ENCODE measurements around the gene TACR1. TPM values are rescaled to one million over a fixed set of nuclear protein-coding genes. Genes with fewer than 3 reads are reported as not detected.

TACR1 gene
- total RNA-seq, 1 donor = not detected

DNA sequence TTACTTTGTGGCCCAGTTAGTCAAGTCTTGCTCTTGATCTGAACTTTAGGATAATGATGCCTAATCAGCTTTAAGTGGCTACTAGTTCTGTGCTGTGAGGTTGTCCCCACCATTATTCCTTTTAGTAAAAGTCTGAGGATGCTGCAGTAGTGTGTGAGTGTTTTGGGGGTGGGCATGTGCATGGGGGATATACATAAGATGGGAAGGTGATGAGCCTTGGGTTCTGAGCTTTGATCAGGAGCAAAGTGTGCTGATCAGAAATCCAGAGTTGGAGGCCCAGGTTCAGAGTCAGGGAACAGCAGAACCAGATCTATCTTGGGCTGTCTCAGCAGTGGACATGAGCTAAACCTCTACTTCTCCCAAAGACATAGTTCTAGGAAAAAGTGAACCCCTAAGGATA is 174.1 kb downstream of the TACR1 start:
- TF ChIP-seq CTCF (IDR thresholded peaks at IDR 0.05; ENCODE audit: insufficient read depth, low read depth, low read length) = no peak
- DNase-seq (ENCODE audit: low read depth) = no peak
- no peak overlapping the region for H3K4me3 ChIP-seq (ENCODE audit: low read depth, low read length)

- no peak for DNase-seq (ENCODE audit: low read depth)
- no peak for TF ChIP-seq CTCF (IDR thresholded peaks at IDR 0.05; ENCODE audit: insufficient read depth, low read depth, low read length)
- H3K4me3 ChIP-seq (ENCODE audit: low read depth, low read length) = no peak overlapping the region
Measured at GRCh38 chr2:75023666-75024455, 175.5 kb downstream of the TACR1 start.

- no peak for TF ChIP-seq CTCF (IDR thresholded peaks at IDR 0.05; ENCODE audit: insufficient read depth, low read depth, low read length)
- DNase-seq (ENCODE audit: low read depth) = peak; percentile 55
- no peak overlapping the region for H3K4me3 ChIP-seq (ENCODE audit: low read depth, low read length)
Measured at GRCh38 chr2:75022516-75022915, 176.8 kb downstream of the TACR1 start.

- TF ChIP-seq CTCF (IDR thresholded peaks at IDR 0.05; ENCODE audit: insufficient read depth, low read depth, low read length) = no peak
- no peak overlapping the region for H3K4me3 ChIP-seq (ENCODE audit: low read depth, low read length)
- DNase-seq (ENCODE audit: low read depth) = peak; percentile 80
Measured at GRCh38 chr2:75021672-75022071, 177.6 kb downstream of the TACR1 start.

DNA sequence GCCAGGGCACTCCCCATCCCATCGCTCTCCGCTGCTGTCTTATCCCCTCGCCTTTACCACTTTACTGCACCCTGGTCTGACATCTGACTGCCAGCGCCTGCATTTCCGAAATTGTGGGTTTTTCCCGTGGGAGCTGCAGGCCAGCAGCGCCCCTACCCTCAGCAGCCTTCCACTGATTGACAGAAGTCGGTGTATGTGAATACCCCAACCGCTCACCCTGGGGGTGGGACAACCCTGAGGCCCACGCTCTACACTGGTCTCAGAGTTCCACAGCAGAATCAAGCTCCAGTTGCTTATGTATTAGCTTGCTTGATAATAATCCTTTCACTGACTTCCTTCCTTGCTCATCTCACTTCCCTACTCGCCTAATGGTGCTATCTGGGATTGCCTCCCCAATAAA is 178.8 kb downstream of the TACR1 start:
- TF ChIP-seq CTCF (IDR thresholded peaks at IDR 0.05; ENCODE audit: insufficient read depth, low read depth, low read length) = no peak
- H3K4me3 ChIP-seq (ENCODE audit: low read depth, low read length) = no peak overlapping the region

GRCh38 chr2:75019790-75020189 is 179.5 kb downstream of the TACR1 start:
- DNase-seq (ENCODE audit: low read depth) = no peak
- no peak overlapping the region for H3K4me3 ChIP-seq (ENCODE audit: low read depth, low read length)
- TF ChIP-seq CTCF (IDR thresholded peaks at IDR 0.05; ENCODE audit: insufficient read depth, low read depth, low read length) = no peak

More for the DNA sequence above, 178.8 kb downstream of the TACR1 start:
- no peak for DNase-seq (ENCODE audit: low read depth)

DNA sequence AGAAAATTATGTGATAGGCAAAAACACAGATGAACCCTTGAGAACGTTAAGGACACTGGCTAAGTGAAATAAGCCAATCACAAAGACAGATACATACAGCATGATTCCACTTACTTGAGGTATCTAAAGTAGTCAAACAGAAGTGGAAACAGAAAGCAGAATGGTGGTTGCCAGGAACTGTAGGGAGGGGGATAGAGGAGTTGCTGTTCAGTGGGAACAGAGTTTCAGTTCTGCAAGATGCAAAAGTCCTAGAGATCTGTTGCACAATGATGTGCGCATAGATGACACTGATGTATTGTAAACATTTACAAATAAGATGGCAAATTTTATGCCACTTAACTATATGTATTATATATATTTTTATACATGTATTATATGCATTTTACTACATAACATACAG is 181.2 kb downstream of the TACR1 start:
- TF ChIP-seq CTCF (IDR thresholded peaks at IDR 0.05; ENCODE audit: insufficient read depth, low read depth, low read length) = no peak
- DNase-seq (ENCODE audit: low read depth) = no peak
- no peak overlapping the region for H3K4me3 ChIP-seq (ENCODE audit: low read depth, low read length)
